T-helper 2 cell treated with Interferon-gamma antibody and Interleukin-4, amounts not matched to agents 5 μg/mL and 100 μg/mL, for 36 hours (primary cell): ENCODE data around the gene PTPRN2.
A peak's percentile ranks its signal among the peaks of the same experiment; 100 is the strongest.

Source experiments
- DNase-seq: peaks from one replicate; pipeline ENCODE4 v3.0.0; 2021; ENCODE audit warnings: low spot score
- H3K27ac Mint-ChIP-seq: one replicate; pipeline ENCODE4 v1.8.0; 2021; ENCODE audit warnings: mild to moderate bottlenecking, mixed read lengths
- H3K27me3 Mint-ChIP-seq: one replicate; pipeline ENCODE4 v1.8.0; 2021; ENCODE audit warnings: low read depth, mixed read lengths
- H3K36me3 Mint-ChIP-seq: one replicate; pipeline ENCODE4 v1.8.0; 2021; ENCODE audit warnings: low read depth, mixed read lengths
- H3K4me1 Mint-ChIP-seq: one replicate; pipeline ENCODE4 v1.8.0; 2021; ENCODE audit warnings: low read depth, mixed read lengths
- H3K4me3 Mint-ChIP-seq: one replicate; pipeline ENCODE4 v1.8.0; 2022; ENCODE audit warnings: mild to moderate bottlenecking, moderate library complexity, mixed read lengths
- H3K9me3 Mint-ChIP-seq: one replicate; pipeline ENCODE4 v1.8.0; 2021; ENCODE audit warnings: mixed read lengths

Gene PTPRN2

DNA sequence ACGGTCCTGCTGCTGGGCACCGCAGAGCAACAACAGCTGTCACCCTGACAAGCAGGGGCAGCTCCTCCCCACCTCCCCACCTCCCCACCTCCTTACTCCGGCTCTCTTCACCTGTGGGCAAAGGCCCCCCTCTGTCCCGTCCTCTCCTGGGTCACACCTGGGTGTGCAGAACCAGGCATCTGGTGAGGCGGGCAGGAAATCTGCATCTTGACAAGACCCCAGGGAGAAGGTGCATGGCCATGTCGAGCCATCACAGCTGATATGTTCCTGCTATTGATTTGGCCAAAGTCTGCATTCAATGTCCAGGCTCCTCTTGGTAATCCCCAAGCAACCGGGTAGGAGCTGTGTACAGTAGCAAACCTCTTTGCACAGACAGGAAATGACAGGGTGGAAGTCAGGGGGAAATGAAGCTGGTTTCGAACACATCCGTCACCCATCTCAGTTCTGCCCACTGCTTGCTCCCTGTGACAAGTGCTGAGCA is 696.7 kb downstream of the PTPRN2 start:
- no peak overlapping the region for H3K27ac Mint-ChIP-seq
- no peaks in the 10 kb centered on the region for H3K27me3 Mint-ChIP-seq
- H3K4me3 Mint-ChIP-seq, result peak overlapping the region; percentile 29

DNA sequence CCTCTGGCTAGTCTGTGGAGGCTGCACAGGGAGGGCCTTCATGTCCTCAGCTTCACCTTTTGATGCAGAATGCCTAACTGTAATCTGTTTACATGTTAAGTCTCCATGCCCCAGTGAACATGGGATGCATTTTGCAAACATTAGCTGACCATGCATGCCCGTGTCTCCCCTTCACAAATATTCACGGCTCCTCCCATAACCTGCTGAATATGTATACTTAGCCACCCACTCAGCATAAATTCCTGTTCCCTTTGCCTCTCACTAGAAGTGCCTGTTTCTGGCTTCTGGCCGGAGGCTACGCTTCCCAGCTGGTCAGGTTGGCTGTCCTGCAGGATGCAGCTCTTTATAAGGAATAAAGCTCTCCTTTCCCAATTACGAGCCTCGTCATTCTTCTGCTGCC is 698.1 kb downstream of the PTPRN2 start:
- Mint-ChIP-seq H3K4me3 (no peak overlapping the region), H3K27me3 (no peaks in the 10 kb centered on the region), H3K9me3 (no peaks in the 10 kb centered on the region), H3K36me3 (no peaks in the 10 kb centered on the region), H3K4me1 (peaks cover 6% of the 10 kb centered on the region), H3K27ac (no peak overlapping the region)
- DNase-seq, result no peak

More for the DNA sequence above, 696.7 kb downstream of the PTPRN2 start:
- DNase-seq, result no peak
- Mint-ChIP-seq H3K9me3 (no peaks in the 10 kb centered on the region), H3K36me3 (no peaks in the 10 kb centered on the region), H3K4me1 (peaks cover 6% of the 10 kb centered on the region)

- Mint-ChIP-seq H3K4me1 (peaks cover 6% of the 10 kb centered on the region), H3K36me3 (no peaks in the 10 kb centered on the region), H3K4me3 (no peak overlapping the region), H3K27ac (no peak overlapping the region), H3K9me3 (no peaks in the 10 kb centered on the region), H3K27me3 (no peaks in the 10 kb centered on the region)
- DNase-seq, result no peak
Measured at GRCh38 chr7:157888579-157888978, 699.0 kb downstream of the PTPRN2 start.

DNA sequence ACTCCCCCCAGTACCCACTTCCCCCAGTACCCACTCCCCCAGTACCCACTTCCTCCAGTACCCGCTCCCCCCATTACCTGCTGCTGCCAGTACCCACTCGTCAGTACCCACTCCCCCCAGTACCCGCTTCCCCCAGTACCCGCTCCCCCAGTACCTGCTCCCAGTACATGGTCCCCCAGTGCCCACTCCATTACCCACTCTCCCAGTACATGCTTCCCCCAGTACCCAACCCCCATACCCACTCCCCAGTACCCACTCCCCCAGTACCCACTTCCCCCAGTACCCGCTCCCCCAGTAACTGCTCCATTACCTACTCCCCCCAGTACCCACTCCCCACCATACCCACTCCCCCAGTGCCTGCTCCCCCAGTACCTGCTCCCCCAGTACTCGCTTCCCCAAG is 700.2 kb downstream of the PTPRN2 start:
- Mint-ChIP-seq H3K27me3 (no peaks in the 10 kb centered on the region), H3K27ac (no peak overlapping the region), H3K4me1 (peaks cover 6% of the 10 kb centered on the region), H3K9me3 (no peaks in the 10 kb centered on the region), H3K4me3 (no peak overlapping the region), H3K36me3 (no peaks in the 10 kb centered on the region)
- DNase-seq, result no peak

DNA sequence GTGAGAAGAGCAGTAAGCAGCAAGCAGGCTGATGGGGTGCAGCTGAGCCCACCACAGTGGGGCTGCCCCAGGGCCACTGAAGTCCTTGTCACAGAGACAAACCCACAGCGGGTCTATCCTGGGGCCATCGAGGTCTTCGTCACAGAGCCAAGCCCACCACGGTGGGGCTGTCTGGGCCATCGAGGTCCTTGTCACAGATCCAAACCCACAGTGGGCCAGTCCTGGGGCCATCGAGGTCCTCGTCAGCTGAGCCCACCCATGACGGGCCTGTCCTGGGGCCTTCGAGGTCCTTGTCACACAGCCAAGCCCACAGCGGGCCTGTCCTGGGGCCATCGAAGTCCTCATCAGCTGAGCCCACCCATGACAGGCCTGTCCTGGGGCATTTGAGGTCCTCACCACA is 700.9 kb downstream of the PTPRN2 start:
- no peak for DNase-seq
- Mint-ChIP-seq H3K27ac (no peak overlapping the region), H3K27me3 (no peaks in the 10 kb centered on the region), H3K9me3 (no peaks in the 10 kb centered on the region), H3K4me1 (peaks cover 6% of the 10 kb centered on the region), H3K4me3 (no peak overlapping the region), H3K36me3 (no peaks in the 10 kb centered on the region)

DNA sequence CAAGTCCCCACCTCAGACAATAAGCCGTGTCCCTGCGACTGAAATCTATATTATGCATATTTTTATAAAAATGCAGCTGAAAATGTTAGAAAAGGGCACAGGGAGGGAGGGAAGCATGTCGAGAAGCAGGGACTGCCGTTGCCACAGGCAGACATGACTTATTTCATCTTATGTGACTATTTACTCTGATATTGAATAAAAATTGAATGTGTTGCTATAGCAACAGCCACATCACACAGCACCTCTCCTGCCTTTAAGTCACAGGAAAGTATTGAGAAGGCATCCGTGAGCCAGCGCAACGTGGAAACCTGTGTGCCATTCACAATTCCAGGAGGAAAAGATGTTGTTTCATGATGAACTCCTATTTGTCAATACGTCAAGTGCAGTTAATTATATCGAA is 701.4 kb downstream of the PTPRN2 start:
- Mint-ChIP-seq H3K27me3 (no peaks in the 10 kb centered on the region), H3K9me3 (peaks cover under 1% of the 10 kb centered on the region), H3K36me3 (no peaks in the 10 kb centered on the region), H3K4me3 (no peak overlapping the region), H3K4me1 (peaks cover 4% of the 10 kb centered on the region), H3K27ac (no peak overlapping the region)
- no peak for DNase-seq

GRCh38 chr7:157885140-157885539 is 702.5 kb downstream of the PTPRN2 start:
- H3K4me3 Mint-ChIP-seq, result no peak overlapping the region
- H3K27me3 Mint-ChIP-seq, result no peaks in the 10 kb centered on the region
- peaks cover 5% of the 10 kb centered on the region for H3K36me3 Mint-ChIP-seq
- DNase-seq, result no peak
- peaks cover 3% of the 10 kb centered on the region for H3K4me1 Mint-ChIP-seq
- H3K9me3 Mint-ChIP-seq, result peaks cover 8% of the 10 kb centered on the region
- no peak overlapping the region for H3K27ac Mint-ChIP-seq

- Mint-ChIP-seq H3K4me1 (peaks cover 3% of the 10 kb centered on the region), H3K4me3 (no peak overlapping the region), H3K36me3 (peaks cover 5% of the 10 kb centered on the region), H3K27me3 (no peaks in the 10 kb centered on the region), H3K9me3 (peaks cover 11% of the 10 kb centered on the region), H3K27ac (no peak overlapping the region)
- no peak for DNase-seq
Measured at GRCh38 chr7:157884461-157885062, 703.1 kb downstream of the PTPRN2 start.

DNA sequence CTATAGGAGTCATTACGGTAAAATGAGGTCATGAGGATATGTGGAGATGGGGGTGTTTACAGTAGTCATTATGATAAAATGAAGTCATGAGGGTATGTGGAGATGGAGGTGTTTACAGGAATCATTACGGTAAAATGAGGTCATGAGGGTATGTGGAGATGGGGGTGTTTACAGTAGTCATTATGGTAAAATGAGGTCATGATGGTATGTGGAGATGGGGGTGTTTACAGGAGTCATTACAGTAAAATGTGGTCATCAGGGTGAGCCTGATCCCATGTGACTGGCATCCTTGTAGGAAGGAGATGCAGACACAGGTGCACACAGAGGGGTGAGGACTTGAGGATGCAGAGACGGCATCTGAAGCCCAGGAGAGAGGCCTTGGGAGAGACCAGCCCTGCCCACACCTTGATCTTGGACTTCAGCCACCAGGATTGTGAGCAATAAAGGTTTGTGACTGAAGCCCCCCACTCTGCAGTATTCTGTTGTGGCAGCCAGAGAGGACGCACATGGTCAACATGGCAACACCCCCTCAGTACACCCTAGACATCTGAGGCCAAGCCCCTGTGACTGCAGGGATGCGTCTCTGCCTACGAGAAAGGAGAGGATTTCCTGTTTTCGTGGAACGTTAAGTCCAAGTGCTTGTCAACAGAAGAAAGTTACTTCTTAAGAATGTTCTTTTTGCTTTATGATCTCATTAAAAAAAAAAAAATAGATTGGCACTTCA is 706.4 kb downstream of the PTPRN2 start:
- H3K27ac Mint-ChIP-seq, result no peak overlapping the region
- H3K27me3 Mint-ChIP-seq, result no peaks in the 10 kb centered on the region
- H3K4me3 Mint-ChIP-seq, result no peak overlapping the region
- H3K36me3 Mint-ChIP-seq, result peaks cover 5% of the 10 kb centered on the region
- no peak for DNase-seq
- H3K4me1 Mint-ChIP-seq, result peaks cover 3% of the 10 kb centered on the region
- peaks cover 16% of the 10 kb centered on the region for H3K9me3 Mint-ChIP-seq

DNA sequence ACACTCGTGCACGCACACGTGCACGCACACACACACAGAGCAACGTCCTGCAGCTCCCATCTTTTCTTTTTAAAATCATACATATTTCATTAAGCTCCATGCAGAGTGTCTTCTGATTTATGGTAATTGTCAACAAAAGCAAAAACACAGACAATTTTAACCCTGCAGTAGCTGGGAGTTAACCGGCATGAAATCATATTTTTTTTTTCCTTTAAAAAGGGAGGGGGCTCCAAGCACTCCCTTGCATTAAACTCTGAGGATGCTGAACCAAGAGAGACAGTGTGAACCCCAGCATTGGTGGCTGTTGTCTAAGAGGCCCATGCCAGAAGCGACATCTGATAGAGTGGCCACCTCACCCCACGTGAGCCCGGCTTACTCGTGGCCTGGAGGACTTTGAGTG is 708.2 kb downstream of the PTPRN2 start:
- Mint-ChIP-seq H3K27ac (no peak overlapping the region), H3K9me3 (peaks cover 16% of the 10 kb centered on the region), H3K4me1 (peaks cover 10% of the 10 kb centered on the region), H3K27me3 (no peaks in the 10 kb centered on the region), H3K36me3 (peaks cover 5% of the 10 kb centered on the region), H3K4me3 (no peak overlapping the region)
- no peak for DNase-seq

DNA sequence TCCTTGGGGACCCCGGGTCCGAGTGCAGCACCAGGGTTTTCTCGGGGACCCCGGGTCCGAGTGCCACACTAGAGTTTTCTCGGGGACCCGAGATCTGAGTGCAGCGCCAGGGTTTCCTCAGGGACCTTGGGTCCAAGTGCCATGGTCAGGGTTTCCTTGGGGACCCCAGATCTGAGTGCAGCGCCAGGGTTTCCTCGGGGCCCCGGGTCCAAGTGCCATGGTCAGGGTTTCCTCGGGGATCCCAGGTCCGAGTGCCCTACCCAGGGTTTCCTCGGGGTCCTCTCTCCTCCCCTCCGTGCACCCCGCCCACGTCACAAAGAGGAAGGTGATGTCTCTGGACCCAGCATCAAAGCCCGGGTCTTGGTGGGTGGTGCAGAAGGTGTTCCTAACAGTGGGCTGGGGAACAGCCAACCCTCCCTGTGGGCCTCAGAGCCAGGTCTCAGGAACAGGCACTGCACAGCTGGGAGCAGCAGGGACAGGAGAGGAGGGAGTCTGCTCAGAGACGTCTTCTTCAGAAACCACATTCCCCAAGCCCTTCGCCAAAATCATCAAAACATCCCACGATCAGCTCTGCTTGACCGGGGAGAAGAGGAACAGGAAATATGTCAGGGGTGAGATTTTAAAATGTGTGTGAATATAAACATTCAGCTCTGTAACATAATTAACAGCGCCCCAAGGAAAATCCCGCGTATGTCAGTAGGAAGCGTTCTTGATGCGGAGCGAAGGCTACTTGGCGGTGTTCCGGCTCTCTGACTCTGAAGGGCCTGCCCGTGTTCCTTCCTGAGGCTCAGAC is 710.1 kb downstream of the PTPRN2 start:
- no peak for DNase-seq
- peaks cover 10% of the 10 kb centered on the region for H3K4me1 Mint-ChIP-seq
- H3K9me3 Mint-ChIP-seq, result peaks cover 16% of the 10 kb centered on the region
- no peaks in the 10 kb centered on the region for H3K27me3 Mint-ChIP-seq
- peaks cover 5% of the 10 kb centered on the region for H3K36me3 Mint-ChIP-seq
- H3K27ac Mint-ChIP-seq, result no peak overlapping the region
- H3K4me3 Mint-ChIP-seq, result no peak overlapping the region

GRCh38 chr7:157876469-157877285 is 710.9 kb downstream of the PTPRN2 start:
- peaks cover 13% of the 10 kb centered on the region for H3K4me1 Mint-ChIP-seq
- no peak overlapping the region for H3K4me3 Mint-ChIP-seq
- no peak overlapping the region for H3K27ac Mint-ChIP-seq
- peaks cover 16% of the 10 kb centered on the region for H3K9me3 Mint-ChIP-seq
- H3K27me3 Mint-ChIP-seq, result no peaks in the 10 kb centered on the region
- no peak for DNase-seq
- peaks cover 5% of the 10 kb centered on the region for H3K36me3 Mint-ChIP-seq

DNA sequence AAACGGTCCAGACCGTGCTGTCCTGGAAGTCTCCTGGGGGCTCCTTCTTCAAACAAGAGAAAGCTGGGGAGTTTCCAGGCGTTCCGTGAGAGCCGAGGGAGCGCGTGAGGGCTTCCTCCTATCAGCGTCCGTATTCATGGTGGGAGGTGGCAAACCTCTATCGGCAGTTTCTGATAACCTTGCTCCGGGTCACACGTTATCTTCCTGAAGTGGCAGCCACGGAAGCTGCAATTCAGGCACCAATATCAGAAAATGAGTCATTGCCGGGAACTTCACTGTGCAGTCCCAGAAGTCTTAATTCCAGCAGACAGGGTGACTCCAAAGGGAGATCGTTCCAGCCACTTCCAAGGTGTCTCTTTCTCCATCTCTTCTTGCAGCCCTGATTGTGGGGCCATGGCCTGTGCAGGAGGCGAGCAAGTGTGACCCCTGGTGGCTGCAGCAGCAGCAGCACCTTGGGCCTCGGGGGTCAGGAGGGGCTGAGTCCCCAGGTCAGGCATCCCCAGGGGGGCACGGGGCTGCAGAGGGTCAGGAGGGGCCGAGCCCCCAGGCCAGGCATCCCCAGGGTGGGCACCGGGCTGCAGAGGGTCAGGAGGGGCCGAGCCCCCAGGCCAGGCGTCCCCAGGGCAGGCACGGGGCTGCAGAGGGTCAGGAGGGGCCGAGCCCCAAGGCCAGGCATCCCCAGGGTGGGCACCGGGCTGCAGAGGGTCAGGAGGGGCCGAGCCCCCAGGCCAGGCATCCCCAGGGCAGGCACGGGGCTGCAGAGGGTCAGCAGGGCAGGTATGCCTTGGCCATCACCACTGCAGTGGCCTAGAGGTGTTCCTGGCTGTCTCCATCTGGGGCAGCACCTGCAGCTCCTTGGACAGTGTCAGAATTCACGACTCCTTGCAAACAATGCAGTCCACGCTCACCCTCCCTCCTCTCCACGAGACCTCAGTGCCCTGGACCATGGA is 712.1 kb downstream of the PTPRN2 start:
- Mint-ChIP-seq H3K9me3 (peaks cover 8% of the 10 kb centered on the region), H3K27ac (peak overlapping the region; percentile 45)

More for the DNA sequence above, 712.1 kb downstream of the PTPRN2 start:
- Mint-ChIP-seq H3K4me3 (peak overlapping the region; percentile 66), H3K27me3 (no peaks in the 10 kb centered on the region), H3K36me3 (no peaks in the 10 kb centered on the region), H3K4me1 (peaks cover 12% of the 10 kb centered on the region)
- DNase-seq, result peak; percentile 29
